ENCODE results near the gene KIF25.

Gene KIF25, protein sequence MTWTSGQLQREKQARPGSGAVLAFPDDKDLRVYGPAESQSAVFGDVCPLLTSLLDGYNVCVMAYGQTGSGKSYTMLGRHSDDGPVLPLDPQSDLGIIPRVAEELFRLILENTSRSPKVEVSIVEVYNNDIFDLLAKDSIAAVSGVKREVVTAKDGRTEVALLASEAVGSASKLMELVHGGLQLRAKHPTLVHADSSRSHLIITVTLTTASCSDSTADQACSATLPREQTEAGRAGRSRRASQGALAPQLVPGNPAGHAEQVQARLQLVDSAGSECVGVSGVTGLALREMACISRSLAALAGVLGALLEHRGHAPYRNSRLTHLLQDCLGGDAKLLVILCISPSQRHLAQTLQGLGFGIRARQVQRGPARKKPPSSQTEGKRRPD

GRCh38 chr6:167997642-167998041, at the start of gene KIF25:
TSS of gene KIF25 (plus strand) at chr6:167997671. CDS start at chr6:168029586, 31,915 bp downstream.
- DNase-seq, result no peak

DNA sequence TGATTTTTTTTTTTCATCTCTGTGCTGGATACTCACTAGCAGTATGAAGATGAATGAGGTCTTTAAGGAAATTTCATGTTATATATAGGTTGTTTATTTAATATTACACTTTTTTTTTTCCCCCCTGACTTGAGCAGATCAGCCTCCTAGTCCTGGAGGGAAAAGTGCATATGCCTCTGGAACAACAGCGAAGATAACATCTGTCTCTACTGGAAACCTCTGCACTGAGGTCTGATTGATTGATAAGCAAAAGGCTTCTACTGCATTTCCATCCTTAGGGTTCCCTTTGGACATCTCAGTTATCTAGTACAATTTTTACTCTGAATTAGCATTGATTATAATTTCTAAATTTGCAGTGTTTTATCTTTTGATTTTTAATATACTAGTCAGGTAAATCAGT, 49.8 kb upstream of the KIF25 start:
- DNase-seq, result no peak

DNA sequence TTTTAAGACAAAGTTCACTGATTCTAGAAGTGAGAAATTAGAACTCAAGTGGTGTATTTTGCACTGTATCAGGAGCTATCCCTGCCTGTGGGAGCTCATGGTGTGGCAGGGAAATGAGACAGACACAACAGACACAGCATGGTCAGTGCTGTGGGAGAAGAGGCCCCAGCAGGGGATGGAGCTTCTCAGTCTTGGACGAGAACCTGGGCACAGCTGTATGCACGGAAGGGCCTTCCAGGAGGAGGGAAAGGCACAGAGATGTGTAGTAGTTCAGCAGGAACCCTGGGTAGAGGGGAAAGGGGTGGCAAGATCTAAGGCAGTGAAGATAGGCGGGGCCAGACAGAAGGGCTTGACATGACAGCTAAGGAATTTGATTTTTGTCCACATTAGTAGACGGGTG, 48.8 kb upstream of the KIF25 start:
- no peak for DNase-seq

- DNase-seq, result no peak
These were observed 48.3 kb upstream of the KIF25 start for GRCh38 chr6:167949121-167949684.

GRCh38 chr6:167951781-167952511, 45.5 kb upstream of the KIF25 start:
- DNase-seq, result no peak

GRCh38 chr6:167952512-167952859, 45.0 kb upstream of the KIF25 start:
- DNase-seq, result no peak

DNA sequence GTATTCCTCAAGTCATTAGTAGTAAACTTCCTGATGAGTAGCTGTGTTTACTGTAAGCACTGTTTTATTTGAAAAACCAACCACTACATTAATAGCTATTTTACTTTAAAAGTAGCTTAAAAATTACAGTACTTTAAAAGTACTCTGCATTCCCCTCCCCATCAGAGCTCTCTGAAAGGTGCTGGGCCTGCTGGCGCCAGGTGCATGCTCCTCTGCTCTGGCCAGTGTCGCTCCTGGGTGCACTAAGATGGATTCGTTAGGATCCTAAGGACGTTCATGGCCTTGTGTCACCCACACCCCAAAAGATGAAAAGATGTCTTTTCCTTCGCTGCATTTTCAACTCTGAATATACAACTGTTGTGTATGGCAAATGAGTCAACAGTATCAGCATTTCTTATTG, 43.9 kb upstream of the KIF25 start:
- DNase-seq, result no peak

- no peak for DNase-seq
These were observed 43.3 kb upstream of the KIF25 start for GRCh38 chr6:167954151-167954550.

GRCh38 chr6:167956491-167956890, 41.0 kb upstream of the KIF25 start:
- DNase-seq, result no peak

DNA sequence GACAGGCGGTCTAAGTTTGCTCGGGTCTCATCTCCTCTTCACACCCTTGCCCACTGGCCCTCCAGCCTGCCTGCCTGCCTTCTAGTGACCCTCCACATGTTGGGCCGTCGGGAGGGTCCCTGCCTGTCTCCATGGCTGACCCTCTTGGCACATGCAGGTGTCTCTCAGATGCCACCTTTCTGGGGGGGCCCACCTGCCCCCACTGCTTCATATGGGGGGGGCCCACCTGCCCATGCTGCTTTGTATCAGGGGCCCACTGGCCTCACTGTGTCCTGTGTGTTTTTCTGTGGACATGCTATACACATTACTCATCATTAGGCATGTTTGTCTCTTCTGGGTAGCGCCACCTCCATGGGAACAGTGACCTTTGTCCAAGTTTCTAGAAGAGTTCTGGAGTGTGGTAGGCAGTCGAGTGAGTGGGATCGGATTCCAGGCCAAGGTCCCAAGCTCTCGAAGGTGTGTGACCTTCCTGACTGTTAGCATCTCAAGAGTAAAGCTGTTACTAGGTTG, 40.4 kb upstream of the KIF25 start:
- no peak for DNase-seq

- DNase-seq, result no peak
These were observed 39.8 kb upstream of the KIF25 start for GRCh38 chr6:167957626-167958025.

DNA sequence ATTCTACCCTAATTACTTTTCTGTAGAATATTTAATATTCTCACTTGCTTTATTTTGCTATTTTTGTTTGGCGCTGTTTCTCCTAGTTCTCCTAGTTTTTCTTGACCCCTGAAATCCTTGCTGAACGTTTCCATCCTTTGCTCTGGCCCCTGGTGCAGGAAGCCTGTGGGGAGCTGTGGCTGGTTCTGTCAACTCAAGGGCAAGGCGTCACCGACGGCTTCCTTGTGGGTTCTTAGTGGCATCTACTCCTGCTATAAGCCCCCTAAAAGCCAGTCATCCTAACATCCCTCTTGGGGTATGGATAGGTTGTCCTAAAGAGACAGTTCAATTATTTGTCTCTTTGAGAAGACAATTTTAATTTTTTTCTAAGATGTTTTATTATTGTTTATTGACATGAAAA, 36.9 kb upstream of the KIF25 start:
- no peak for DNase-seq

GRCh38 chr6:167962711-167963110, 34.8 kb upstream of the KIF25 start:
- no peak for DNase-seq

DNA sequence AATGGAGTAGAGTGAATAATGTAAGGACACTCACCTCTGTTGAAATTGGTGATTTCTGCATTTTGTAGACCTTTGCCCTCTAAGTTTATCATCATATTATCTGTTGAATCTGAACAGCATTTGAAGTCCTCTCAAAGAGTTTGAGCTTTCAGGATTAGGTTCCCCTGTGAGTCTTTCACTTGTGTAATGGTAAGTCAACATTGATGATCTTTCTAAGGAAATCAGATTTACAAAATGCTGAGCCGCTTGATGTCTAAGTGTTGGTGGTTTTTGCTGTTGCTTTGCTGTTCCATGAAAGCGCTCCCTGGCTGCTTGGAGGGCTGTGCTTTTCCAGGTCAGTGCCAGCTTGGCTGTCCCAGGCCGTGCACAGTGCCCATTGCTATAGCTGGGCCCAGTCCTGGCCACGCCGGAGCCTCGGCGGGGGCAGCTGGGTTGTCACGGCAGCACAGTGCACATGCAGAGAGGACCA, 33.8 kb upstream of the KIF25 start:
- no peak for DNase-seq

GRCh38 chr6:167965592-167966539, 31.6 kb upstream of the KIF25 start:
- DNase-seq, result no peak

GRCh38 chr6:167966540-167966905, 30.9 kb upstream of the KIF25 start:
- DNase-seq, result no peak

DNA sequence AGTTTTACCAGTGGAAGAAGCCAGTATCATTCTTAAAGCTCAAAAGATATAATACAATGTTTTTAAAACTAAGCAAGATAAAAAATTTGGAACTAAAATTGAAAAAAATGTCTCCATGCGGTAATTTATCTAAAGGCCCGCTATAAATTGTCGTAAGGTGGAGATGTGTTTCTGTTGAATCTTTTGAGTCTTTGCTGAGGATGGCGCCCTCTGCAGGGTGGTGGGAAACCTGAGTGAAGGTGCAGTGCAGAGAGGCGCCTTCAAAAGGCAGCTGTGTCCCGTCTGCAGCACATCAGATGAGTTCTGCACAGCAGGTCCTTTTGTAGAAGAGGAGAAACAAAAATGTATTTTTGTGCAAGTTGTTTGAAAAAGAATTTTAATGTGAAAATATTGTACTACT, 29.4 kb upstream of the KIF25 start:
- peak; percentile 22 for DNase-seq

DNA sequence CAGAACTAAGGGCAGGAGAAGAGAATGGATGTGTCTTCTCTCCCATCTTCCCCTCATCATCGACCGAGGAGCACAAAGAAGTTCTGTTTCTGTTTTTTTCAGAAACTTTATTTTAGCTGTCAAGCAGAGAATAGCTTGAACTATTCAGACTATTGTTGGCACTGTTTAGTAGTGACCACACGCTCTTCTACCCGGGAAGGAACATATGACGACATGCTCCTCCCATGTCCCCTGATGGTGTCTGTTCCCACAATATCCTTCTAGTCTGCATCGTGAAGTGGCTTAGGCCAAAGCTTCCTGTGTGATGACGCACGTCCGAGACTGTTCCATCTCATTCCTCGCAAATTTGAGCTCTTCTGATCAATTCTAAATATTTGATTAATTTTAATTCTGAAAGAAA, 27.2 kb upstream of the KIF25 start:
- DNase-seq, result no peak

- DNase-seq, result no peak
These were observed 25.3 kb upstream of the KIF25 start for GRCh38 chr6:167972193-167972592.

DNA sequence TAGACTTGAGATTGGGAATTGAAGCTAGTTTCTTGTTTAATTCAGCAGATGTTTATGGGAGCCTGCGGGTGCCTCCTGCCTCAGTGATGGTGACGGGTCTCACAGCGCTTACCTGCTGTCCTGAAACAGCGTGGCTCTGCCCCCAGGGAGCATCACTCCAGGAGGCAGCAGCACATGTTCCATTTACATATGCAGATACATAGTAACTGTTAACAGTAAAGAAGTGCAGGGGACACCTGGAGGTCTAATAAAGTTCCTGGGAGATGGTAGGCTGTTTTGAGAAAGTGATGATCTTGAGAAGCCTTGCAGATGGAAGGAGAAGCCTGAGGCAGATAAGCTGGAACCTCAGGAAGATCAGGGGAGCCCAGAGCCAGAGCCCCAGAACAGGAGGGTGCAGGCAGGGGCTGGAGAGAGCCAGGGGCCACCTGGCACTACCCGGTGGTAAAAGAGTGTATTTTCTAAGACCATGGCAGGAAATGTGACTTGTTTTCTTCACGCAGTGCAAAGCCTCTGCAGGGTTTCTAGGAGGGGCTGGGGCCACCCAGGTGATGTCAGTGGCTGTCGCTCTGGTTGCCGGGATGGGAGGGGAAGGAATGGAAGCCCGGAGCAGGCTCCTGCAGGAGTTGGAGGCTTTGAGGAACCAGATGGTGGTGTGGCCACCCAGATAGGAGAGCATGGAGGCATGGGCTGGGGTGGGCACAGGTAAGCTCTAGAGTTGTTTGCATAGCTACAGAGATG, 24.2 kb upstream of the KIF25 start:
- DNase-seq, result no peak

DNA sequence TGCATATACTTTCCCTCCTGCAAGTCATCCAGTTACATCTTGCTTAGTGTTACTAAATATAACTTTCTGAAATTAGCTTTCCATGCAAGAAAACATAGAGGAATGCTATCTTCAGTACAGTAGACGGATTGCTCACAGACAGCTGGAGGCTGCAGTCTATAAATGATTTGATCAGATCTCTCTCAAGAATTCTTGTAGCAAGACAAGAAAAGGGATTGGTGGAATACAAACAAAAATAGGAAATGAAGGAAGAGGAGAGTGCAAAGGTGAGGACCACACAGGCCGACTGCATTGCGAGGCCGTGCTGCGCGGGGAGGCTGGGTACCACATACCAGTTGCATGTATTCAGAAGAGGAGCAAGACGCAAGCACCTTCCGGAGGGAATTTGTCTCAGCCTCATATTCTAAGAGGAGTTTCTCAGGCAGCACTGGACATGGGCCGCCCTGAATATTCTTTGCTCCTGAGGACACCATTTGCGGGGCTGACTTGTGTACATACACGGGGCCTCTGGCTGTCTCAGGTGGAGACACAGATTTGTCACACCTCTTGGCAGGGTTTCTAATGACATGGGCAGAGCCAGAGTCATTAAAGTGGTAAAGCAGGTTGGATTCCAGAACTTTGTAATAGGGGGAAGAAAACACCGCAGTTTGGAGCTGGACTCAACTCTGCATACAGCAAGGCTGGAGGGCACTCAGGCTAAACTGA, 22.7 kb upstream of the KIF25 start:
- no peak for DNase-seq
